Measurements from ENCODE around the gene GLT8D1. TPM values are rescaled to one million over a fixed set of nuclear protein-coding genes. Genes with fewer than 3 reads are reported as not detected.
A peak's percentile ranks its signal among the peaks of the same experiment; 100 is the strongest.

GLT8D1 gene
- total and polyA plus RNA-seq, 2 donors (not counting 1 experiment from before 2014, with no cell fraction given), result 28.1 to 28.7 TPM

DNA sequence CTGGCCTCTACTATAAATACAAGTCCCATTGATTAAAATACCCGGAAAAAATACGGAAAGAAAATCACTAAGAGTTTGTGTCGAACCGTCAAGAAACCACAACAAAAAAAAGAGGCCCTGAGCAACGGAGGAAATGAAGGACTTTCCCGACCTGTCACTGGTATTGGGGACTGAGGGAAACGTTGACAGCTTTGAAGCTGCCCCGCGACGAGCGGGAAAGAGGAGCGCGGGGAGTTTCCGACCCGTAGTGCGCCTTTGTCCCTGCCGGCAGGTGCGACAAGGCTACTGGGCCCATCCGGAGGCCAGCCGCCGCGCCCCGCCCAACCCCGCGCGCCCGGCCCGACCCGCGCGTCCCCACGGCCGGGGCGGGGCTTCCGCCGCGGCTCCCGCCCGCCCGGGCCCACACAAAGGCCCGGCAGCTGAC is 20.3 kb downstream of the GLT8D1 start:
- peaks cover 0 to 36% of the 10 kb centered on the region in 2 experiments for H3K36me3 ChIP-seq (replicated peaks in 1 of 2; ENCODE audit: control extremely low read depth in 1 of 2, control insufficient read depth in 1 of 2, extremely low read depth in 1 of 2, insufficient read depth in 2 of 2, low read length in 1 of 2)
- H4K20me1 ChIP-seq (ENCODE audit: control insufficient read depth, insufficient read depth, low read length, poor library complexity, severe bottlenecking), result peaks cover 19% of the 10 kb centered on the region
- H3K9me3 Mint-ChIP-seq (ENCODE audit: insufficient read depth), result no peaks in the 10 kb centered on the region
- ATAC-seq (ENCODE audit: low read depth) (peak; percentile 83), DNase-seq (no peak)
- intact Hi-C loops (cut with micrococcal nuclease), result loop anchor here (1.0 to 5.0 kb wide), 7 partner anchors 21 to 662 kb away; partner anchors contain the start of genes DCP1A, NEK4, NISCH and RFT1
- H3K27ac ChIP-seq (ENCODE audit: low read length in 2 of 2), result peak overlapping the region; percentile 92 to 97
- ChIA-PET POLR2A (interaction anchor here (3.1 kb wide), 1 partner anchor 20 kb away, joined by 9 read pairs; the partner anchor contains the start of genes GLT8D1 and SPCS1), CTCF (no interaction called here)
- peak overlapping the region; percentile 64 to 90 (median 78) for H3K4me3 ChIP-seq (ENCODE audit: control extremely low read depth in 1 of 5, extremely low read depth in 1 of 5, insufficient read depth in 1 of 5, low read depth in 2 of 5, low read length in 4 of 5)
- peak overlapping the region; percentile 82 for H3K9ac ChIP-seq (ENCODE audit: low read length)
- H3K27me3 Mint-ChIP-seq, result no peaks in the 10 kb centered on the region
- peak overlapping the region; percentile 92 for H3K4me3 Mint-ChIP-seq
- H3K79me2 ChIP-seq (ENCODE audit: control insufficient read depth, insufficient read depth, low read length), result peaks cover 71% of the 10 kb centered on the region
- H3K4me2 ChIP-seq (replicated peaks; ENCODE audit: low read depth, low read length, poor library complexity, severe bottlenecking), result peak overlapping the region; percentile 88
- H2AFZ ChIP-seq (ENCODE audit: insufficient read depth, low read depth, low read length, poor library complexity, severe bottlenecking), result peak overlapping the region; percentile 75
- peak overlapping the region; percentile 94 for H3K27ac Mint-ChIP-seq
- under 1% methylated on average over 39 of the region's 41 CpGs for WGBS (ENCODE audit: insufficient coverage)
- H3K9me3 ChIP-seq (ENCODE audit: control extremely low read depth in 1 of 3, control insufficient read depth in 2 of 3, insufficient read depth in 1 of 3, low read length in 2 of 3), result no peaks in the 10 kb centered on the region
- TF ChIP-seq, protein P1, sequence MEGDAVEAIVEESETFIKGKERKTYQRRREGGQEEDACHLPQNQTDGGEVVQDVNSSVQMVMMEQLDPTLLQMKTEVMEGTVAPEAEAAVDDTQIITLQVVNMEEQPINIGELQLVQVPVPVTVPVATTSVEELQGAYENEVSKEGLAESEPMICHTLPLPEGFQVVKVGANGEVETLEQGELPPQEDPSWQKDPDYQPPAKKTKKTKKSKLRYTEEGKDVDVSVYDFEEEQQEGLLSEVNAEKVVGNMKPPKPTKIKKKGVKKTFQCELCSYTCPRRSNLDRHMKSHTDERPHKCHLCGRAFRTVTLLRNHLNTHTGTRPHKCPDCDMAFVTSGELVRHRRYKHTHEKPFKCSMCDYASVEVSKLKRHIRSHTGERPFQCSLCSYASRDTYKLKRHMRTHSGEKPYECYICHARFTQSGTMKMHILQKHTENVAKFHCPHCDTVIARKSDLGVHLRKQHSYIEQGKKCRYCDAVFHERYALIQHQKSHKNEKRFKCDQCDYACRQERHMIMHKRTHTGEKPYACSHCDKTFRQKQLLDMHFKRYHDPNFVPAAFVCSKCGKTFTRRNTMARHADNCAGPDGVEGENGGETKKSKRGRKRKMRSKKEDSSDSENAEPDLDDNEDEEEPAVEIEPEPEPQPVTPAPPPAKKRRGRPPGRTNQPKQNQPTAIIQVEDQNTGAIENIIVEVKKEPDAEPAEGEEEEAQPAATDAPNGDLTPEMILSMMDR (IDR thresholded peaks at IDR 0.05), result no peak
- TF ChIP-seq EZH2 (IDR thresholded peaks at IDR 0.05; ENCODE audit: borderline replicate concordance, insufficient read depth, low read depth, low read length, poor library complexity, severe bottlenecking), result no peak
- peaks cover 39% of the 10 kb centered on the region for H3K4me1 Mint-ChIP-seq
- H3K4me1 ChIP-seq (ENCODE audit: control insufficient read depth in 2 of 2, insufficient read depth in 2 of 2, low read length in 2 of 2), result peaks cover 20 to 21% of the 10 kb centered on the region in 2 donors
- no peaks in the 10 kb centered on the region for H3K27me3 ChIP-seq (replicated peaks in 1 of 4; ENCODE audit: control extremely low read depth in 1 of 4, control insufficient read depth in 3 of 4, insufficient read depth in 4 of 4, low read length in 3 of 4)

DNA sequence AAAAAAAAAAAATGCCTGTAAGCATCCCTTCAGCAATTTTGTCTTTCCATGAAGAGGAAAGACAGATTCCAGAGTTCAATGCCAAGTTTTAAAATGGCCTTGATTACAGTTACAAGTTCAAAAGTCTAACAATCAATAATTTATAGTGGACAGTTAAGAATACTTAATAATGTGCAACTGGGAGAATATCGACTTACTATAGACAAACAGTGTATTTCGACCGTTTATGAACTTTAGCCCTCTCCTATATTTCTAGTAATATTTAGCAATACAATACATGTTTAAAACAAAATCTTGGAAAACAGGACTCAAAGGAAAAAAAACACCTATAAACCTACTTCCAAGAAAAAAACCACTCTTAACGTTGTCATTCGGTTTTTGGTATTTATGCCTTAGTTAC is 21.4 kb downstream of the GLT8D1 start:
- TF ChIP-seq, protein P1 (IDR thresholded peaks at IDR 0.05), result no peak
- no peak for TF ChIP-seq EZH2 (IDR thresholded peaks at IDR 0.05; ENCODE audit: borderline replicate concordance, insufficient read depth, low read depth, low read length, poor library complexity, severe bottlenecking)
- Histone ChIP-seq H3K36me3 (replicated peaks in 1 of 2; ENCODE audit: control extremely low read depth in 1 of 2, control insufficient read depth in 1 of 2, extremely low read depth in 1 of 2, insufficient read depth in 2 of 2, low read length in 1 of 2) (peaks cover 0 to 37% of the 10 kb centered on the region in 2 experiments), H3K79me2 (ENCODE audit: control insufficient read depth, insufficient read depth, low read length) (peaks cover 82% of the 10 kb centered on the region), H2AFZ (ENCODE audit: insufficient read depth, low read depth, low read length, poor library complexity, severe bottlenecking) (peak overlapping the region; percentile 75), H3K4me2 (replicated peaks; ENCODE audit: low read depth, low read length, poor library complexity, severe bottlenecking) (peak overlapping the region; percentile 88), H3K9ac (ENCODE audit: low read length) (peak overlapping the region; percentile 82), H3K4me1 (ENCODE audit: control insufficient read depth in 2 of 2, insufficient read depth in 2 of 2, low read length in 2 of 2) (peaks cover 20 to 21% of the 10 kb centered on the region in 2 donors), H4K20me1 (ENCODE audit: control insufficient read depth, insufficient read depth, low read length, poor library complexity, severe bottlenecking) (peaks cover 24% of the 10 kb centered on the region), H3K27me3 (replicated peaks in 1 of 4; ENCODE audit: control extremely low read depth in 1 of 4, control insufficient read depth in 3 of 4, insufficient read depth in 4 of 4, low read length in 3 of 4) (no peaks in the 10 kb centered on the region), H3K9me3 (ENCODE audit: control extremely low read depth in 1 of 3, control insufficient read depth in 2 of 3, insufficient read depth in 1 of 3, low read length in 2 of 3) (no peaks in the 10 kb centered on the region), H3K27ac (ENCODE audit: low read length in 2 of 2) (peak overlapping the region in 1 of 2 donors; percentile 97), H3K4me3 (ENCODE audit: control extremely low read depth in 1 of 5, extremely low read depth in 1 of 5, insufficient read depth in 1 of 5, low read depth in 2 of 5, low read length in 4 of 5) (no peak overlapping the region)
- ChIA-PET POLR2A (no interaction called here), CTCF (interaction anchor here (0.7 kb wide), 1 partner anchor 1340 kb away, joined by 7 read pairs; no protein-coding TSS in a partner anchor)
- no peaks in the 10 kb centered on the region for H3K27me3 Mint-ChIP-seq
- no peak overlapping the region for H3K27ac Mint-ChIP-seq
- intact Hi-C loops (cut with micrococcal nuclease), result loop anchor here (2.0 kb wide), 1 partner anchor 363 kb away; the partner anchor contains the start of gene SFMBT1
- WGBS (ENCODE audit: insufficient coverage), result no CpG with 5 or more reads among the region's 5 CpGs
- H3K9me3 Mint-ChIP-seq (ENCODE audit: insufficient read depth), result no peaks in the 10 kb centered on the region
- peaks cover 39% of the 10 kb centered on the region for H3K4me1 Mint-ChIP-seq
- ATAC-seq (ENCODE audit: low read depth) (no peak), DNase-seq (no peak)
- H3K4me3 Mint-ChIP-seq, result no peak overlapping the region
